Measurements from ENCODE around the gene COL13A1. TPM values are rescaled to one million over a fixed set of nuclear protein-coding genes. Genes with fewer than 3 reads are reported as not detected.

The COL13A1 gene
- total and polyA plus RNA-seq, 2 experiments from 2014 or later: 5.2 to 8.6 TPM

GRCh38 chr10:69956741-69957230 is 155.1 kb downstream of the COL13A1 start:
- H4K20me1 ChIP-seq (replicated peaks; ENCODE audit: insufficient read depth): no peaks in the 10 kb centered on the region
- H3K27ac ChIP-seq (ENCODE audit: low read depth): no peak overlapping the region
- Mint-ChIP-seq H3K27ac (no peak overlapping the region), H3K4me1 (peaks cover 23% of the 10 kb centered on the region), H3K4me3 (no peak overlapping the region), H3K27me3 (ENCODE audit: insufficient read depth, low read depth, poor library complexity) (peaks cover 17% of the 10 kb centered on the region), H3K9me3 (peaks cover 2% of the 10 kb centered on the region; the same call in 1 of the 3 replicates), H3K36me3 (ENCODE audit: low read depth) (no peaks in the 10 kb centered on the region)
- no peak for TF ChIP-seq EZH2phosphoT487 (IDR thresholded peaks at IDR 0.05; ENCODE audit: unreplicated experiment)
- TF ChIP-seq, protein P1, sequence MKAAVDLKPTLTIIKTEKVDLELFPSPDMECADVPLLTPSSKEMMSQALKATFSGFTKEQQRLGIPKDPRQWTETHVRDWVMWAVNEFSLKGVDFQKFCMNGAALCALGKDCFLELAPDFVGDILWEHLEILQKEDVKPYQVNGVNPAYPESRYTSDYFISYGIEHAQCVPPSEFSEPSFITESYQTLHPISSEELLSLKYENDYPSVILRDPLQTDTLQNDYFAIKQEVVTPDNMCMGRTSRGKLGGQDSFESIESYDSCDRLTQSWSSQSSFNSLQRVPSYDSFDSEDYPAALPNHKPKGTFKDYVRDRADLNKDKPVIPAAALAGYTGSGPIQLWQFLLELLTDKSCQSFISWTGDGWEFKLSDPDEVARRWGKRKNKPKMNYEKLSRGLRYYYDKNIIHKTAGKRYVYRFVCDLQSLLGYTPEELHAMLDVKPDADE (IDR thresholded peaks at IDR 0.05): no peak
- TF ChIP-seq ZNF114 (CRISPR knock-in tag; IDR thresholded peaks at IDR 0.05): no peak
- H3K4me2 ChIP-seq: no peak overlapping the region
- H3K36me3 ChIP-seq (ENCODE audit: insufficient read depth): no peaks in the 10 kb centered on the region
- H2AFZ ChIP-seq: no peak overlapping the region
- DNase-seq (ENCODE audit: low spot score) (no peak), ATAC-seq (no peak)
- H3K4me3 ChIP-seq: no peak overlapping the region
- no peaks in the 10 kb centered on the region for H3K9me2 ChIP-seq (ENCODE audit: insufficient read depth)
- peaks cover 6% of the 10 kb centered on the region for H3K4me1 ChIP-seq (ENCODE audit: insufficient read depth)
- no peaks in the 10 kb centered on the region for H3K79me2 ChIP-seq (replicated peaks; ENCODE audit: insufficient read depth)
- H3F3A ChIP-seq (replicated peaks; ENCODE audit: low read depth): no peaks in the 10 kb centered on the region
- H3K27me3 ChIP-seq (ENCODE audit: insufficient read depth): no peaks in the 10 kb centered on the region

DNA sequence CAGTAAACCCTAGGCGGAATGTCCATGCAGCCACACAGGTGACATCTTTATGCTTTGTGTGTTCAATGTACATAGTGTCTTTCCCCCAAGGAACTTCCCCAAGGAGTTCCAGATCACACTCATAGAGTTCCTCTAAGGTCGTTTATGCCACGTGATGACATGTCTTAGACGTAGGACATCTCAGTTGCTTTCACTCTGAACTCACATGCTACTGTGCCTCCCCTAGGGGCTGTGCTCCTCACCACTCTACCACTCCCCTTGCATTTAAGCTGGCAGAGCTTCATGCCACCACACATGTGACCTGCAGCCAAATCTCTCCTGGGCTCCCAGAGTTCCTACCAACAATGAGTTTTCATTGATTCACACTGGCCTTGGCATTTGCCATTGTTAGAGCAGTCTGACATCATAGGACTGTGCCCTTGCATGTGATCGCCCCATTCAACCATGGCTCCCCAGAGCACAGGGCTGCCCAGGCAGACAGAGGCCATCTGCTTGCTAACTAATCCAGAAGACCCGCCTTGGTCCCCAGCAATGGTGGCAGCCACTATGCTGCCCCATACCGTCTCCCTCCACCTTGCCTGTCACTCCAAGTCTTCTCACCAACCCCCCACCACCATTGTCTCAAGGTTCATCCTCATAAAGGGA is 155.7 kb downstream of the COL13A1 start:
- H3K4me1 ChIP-seq (ENCODE audit: insufficient read depth): peaks cover under 1% of the 10 kb centered on the region; the same call in 1 of the 2 replicates
- H3K36me3 ChIP-seq (ENCODE audit: insufficient read depth): no peaks in the 10 kb centered on the region
- no peak overlapping the region for H3K27ac Mint-ChIP-seq
- H3K4me3 ChIP-seq: no peak overlapping the region
- H3K4me3 Mint-ChIP-seq: no peak overlapping the region
- H3K9me3 Mint-ChIP-seq: peaks cover 2% of the 10 kb centered on the region; the same call in 1 of the 3 replicates
- no peak overlapping the region for H3K27ac ChIP-seq (ENCODE audit: low read depth)
- H3K4me1 Mint-ChIP-seq: peaks cover 17% of the 10 kb centered on the region
- H3K4me2 ChIP-seq: no peak overlapping the region
- H3K79me2 ChIP-seq (replicated peaks; ENCODE audit: insufficient read depth): no peaks in the 10 kb centered on the region
- H3K36me3 Mint-ChIP-seq (ENCODE audit: low read depth): no peaks in the 10 kb centered on the region
- no peaks in the 10 kb centered on the region for H3K27me3 ChIP-seq (ENCODE audit: insufficient read depth)
- H3K9me2 ChIP-seq (ENCODE audit: insufficient read depth): no peaks in the 10 kb centered on the region
- H3F3A ChIP-seq (replicated peaks; ENCODE audit: low read depth): no peaks in the 10 kb centered on the region
- ATAC-seq (no peak), DNase-seq (ENCODE audit: low spot score) (no peak)
- peaks cover 18% of the 10 kb centered on the region for H3K27me3 Mint-ChIP-seq (ENCODE audit: insufficient read depth, low read depth, poor library complexity)
- no peaks in the 10 kb centered on the region for H4K20me1 ChIP-seq (replicated peaks; ENCODE audit: insufficient read depth)
- no peak overlapping the region for H2AFZ ChIP-seq
- TF ChIP-seq CREB1 (CRISPR knock-in tag; IDR thresholded peaks at IDR 0.05; ENCODE audit: low read depth) (no peak), ZNF331 (CRISPR knock-in tag; IDR thresholded peaks at IDR 0.05; ENCODE audit: low read depth) (no peak), POLR2AphosphoS5 (IDR thresholded peaks at IDR 0.05; ENCODE audit: low read depth) (no peak), JUNB (IDR thresholded peaks at IDR 0.05; ENCODE audit: unreplicated experiment) (no peak), EZH2 (IDR thresholded peaks at IDR 0.05; ENCODE audit: low read depth, unreplicated experiment) (no peak), NANOG (IDR thresholded peaks at IDR 0.05; ENCODE audit: borderline replicate concordance) (no peak), ZNF114 (CRISPR knock-in tag; IDR thresholded peaks at IDR 0.05) (no peak)
- TF ChIP-seq, protein P2, sequence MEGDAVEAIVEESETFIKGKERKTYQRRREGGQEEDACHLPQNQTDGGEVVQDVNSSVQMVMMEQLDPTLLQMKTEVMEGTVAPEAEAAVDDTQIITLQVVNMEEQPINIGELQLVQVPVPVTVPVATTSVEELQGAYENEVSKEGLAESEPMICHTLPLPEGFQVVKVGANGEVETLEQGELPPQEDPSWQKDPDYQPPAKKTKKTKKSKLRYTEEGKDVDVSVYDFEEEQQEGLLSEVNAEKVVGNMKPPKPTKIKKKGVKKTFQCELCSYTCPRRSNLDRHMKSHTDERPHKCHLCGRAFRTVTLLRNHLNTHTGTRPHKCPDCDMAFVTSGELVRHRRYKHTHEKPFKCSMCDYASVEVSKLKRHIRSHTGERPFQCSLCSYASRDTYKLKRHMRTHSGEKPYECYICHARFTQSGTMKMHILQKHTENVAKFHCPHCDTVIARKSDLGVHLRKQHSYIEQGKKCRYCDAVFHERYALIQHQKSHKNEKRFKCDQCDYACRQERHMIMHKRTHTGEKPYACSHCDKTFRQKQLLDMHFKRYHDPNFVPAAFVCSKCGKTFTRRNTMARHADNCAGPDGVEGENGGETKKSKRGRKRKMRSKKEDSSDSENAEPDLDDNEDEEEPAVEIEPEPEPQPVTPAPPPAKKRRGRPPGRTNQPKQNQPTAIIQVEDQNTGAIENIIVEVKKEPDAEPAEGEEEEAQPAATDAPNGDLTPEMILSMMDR (conservative IDR thresholded peaks at IDR 0.05; ENCODE audit: low read depth in 2 of 2): no peak
- TF ChIP-seq, protein P3, sequence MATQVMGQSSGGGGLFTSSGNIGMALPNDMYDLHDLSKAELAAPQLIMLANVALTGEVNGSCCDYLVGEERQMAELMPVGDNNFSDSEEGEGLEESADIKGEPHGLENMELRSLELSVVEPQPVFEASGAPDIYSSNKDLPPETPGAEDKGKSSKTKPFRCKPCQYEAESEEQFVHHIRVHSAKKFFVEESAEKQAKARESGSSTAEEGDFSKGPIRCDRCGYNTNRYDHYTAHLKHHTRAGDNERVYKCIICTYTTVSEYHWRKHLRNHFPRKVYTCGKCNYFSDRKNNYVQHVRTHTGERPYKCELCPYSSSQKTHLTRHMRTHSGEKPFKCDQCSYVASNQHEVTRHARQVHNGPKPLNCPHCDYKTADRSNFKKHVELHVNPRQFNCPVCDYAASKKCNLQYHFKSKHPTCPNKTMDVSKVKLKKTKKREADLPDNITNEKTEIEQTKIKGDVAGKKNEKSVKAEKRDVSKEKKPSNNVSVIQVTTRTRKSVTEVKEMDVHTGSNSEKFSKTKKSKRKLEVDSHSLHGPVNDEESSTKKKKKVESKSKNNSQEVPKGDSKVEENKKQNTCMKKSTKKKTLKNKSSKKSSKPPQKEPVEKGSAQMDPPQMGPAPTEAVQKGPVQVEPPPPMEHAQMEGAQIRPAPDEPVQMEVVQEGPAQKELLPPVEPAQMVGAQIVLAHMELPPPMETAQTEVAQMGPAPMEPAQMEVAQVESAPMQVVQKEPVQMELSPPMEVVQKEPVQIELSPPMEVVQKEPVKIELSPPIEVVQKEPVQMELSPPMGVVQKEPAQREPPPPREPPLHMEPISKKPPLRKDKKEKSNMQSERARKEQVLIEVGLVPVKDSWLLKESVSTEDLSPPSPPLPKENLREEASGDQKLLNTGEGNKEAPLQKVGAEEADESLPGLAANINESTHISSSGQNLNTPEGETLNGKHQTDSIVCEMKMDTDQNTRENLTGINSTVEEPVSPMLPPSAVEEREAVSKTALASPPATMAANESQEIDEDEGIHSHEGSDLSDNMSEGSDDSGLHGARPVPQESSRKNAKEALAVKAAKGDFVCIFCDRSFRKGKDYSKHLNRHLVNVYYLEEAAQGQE (IDR thresholded peaks at IDR 0.05; ENCODE audit: unreplicated experiment): no peak
